Gastroesophageal sphincter (tissue), 4 donors: ENCODE results near the gene PSD4. TPM values are rescaled to one million over a fixed set of nuclear protein-coding genes. Genes with fewer than 3 reads are reported as not detected.

ENCODE experiments used
- ATAC-seq: fragments of 150-250 bp; one replicate; pipeline ENCODE4 v1.9.1; 2016; ENCODE audit warnings: mild to moderate bottlenecking, moderate library complexity
- H3K27ac ChIP-seq, 4 donors: fragments of 200-600 bp; sonication (generic) in 3 of 4; 1 replicate in 3 of 4; 2 replicates in 1 of 4; pipeline ENCODE4 v1.5.1; 2016 to 2019
- H3K27me3 ChIP-seq: fragments of 200-600 bp; sonication (generic); one replicate; pipeline ENCODE4 v1.5.1; 2019
- H3K36me3 ChIP-seq, 2 donors: fragments of 200-600 bp; sonication (generic); one replicate each; pipeline ENCODE4 v1.5.1; 2019; ENCODE audit warnings: control low read depth in 1 of 2
- H3K4me1 ChIP-seq, 3 donors: fragments of 200-600 bp; sonication (generic); 1 replicate in 2 of 3; 2 replicates in 1 of 3; pipeline ENCODE4 v1.5.1; 2016 to 2019; ENCODE audit warnings: control low read depth in 2 of 3
- H3K4me3 ChIP-seq, 2 donors: fragments of 200-600 bp; sonication (generic); one replicate each; pipeline ENCODE4 v1.5.1; 2019; ENCODE audit warnings: mild to moderate bottlenecking in 1 of 2, moderate library complexity in 1 of 2
- H3K9me3 ChIP-seq, 3 donors: fragments of 200-600 bp; sonication (generic); one replicate each; pipeline ENCODE4 v1.5.1; 2017 to 2019; ENCODE audit warnings: control low read depth in 2 of 3
- CTCF ChIP-seq, 4 experiments: fragments of 200-600 bp in 2 of 4; fragments of 450-650 bp in 2 of 4; sonication (generic) in 1 of 4; IDR thresholded peaks; one replicate each; pipeline ENCODE4 v1.5.1; 2017 to 2019; ENCODE audit warnings: antibody characterized with exemption in 4 of 4, mild to moderate bottlenecking in 2 of 4, moderate library complexity in 2 of 4
- EP300 ChIP-seq: sonication (generic); formaldehyde crosslinking; IDR thresholded peaks from one replicate; pipeline ENCODE4 v1.6.1; 2017; ENCODE audit warnings: antibody characterized with exemption, mild to moderate bottlenecking
- POLR2A ChIP-seq, 2 donors: fragments of 450-650 bp; IDR thresholded peaks; one replicate each; pipeline ENCODE4 v1.6.1; 2017; ENCODE audit warnings: antibody characterized with exemption in 2 of 2, mild to moderate bottlenecking in 2 of 2, moderate library complexity in 1 of 2
- POLR2AphosphoS5 ChIP-seq: sonication (generic); formaldehyde crosslinking; IDR thresholded peaks from one replicate; pipeline ENCODE4 v1.6.1; 2017; ENCODE audit warnings: antibody characterized with exemption
- WGBS, 2 donors: methylation state at CpG; one replicate each; pipeline ENCODE4 v1.1.5; 2018; ENCODE audit warnings: low coverage in 1 of 2; 5-methylcytosine and 5-hydroxymethylcytosine counted together
- total RNA-seq, 4 donors: library from RNA; depleted of rRNA; stranded (reverse); fragments of >200 nt; gene quantifications; one replicate each; pipeline ENCODE4 v1.1.0, GENCODE V29; 2016

Gene PSD4
- total RNA-seq, 4 donors from 2014 or later, result 3.0 to 4.4 (median 3.6) TPM

- TF ChIP-seq EP300, result no peak
- Histone ChIP-seq H3K27ac (no peak overlapping the region), H3K27me3 (no peaks in the 10 kb centered on the region), H3K4me3 (no peak overlapping the region), H3K4me1 (no peaks in the 10 kb centered on the region), H3K36me3 (no peaks in the 10 kb centered on the region), H3K9me3 (no peaks in the 10 kb centered on the region)
- 66 to 80% methylated on average over 3 to 6 of the region's 6 CpGs for WGBS, 2 donors
- no peak for ATAC-seq
Observed at GRCh38 chr2:113187771-113188170, 14.0 kb downstream of the PSD4 start.

- H3K4me1 ChIP-seq, result no peaks in the 10 kb centered on the region
- 13 to 83% methylated on average over 1 of the region's 1 CpG for WGBS, 2 donors
- no peak overlapping the region for H3K27ac ChIP-seq
- ATAC-seq, result no peak
- no peak for TF ChIP-seq EP300
- no peak for TF ChIP-seq POLR2A (IDR thresholded peaks at IDR 0.05)
- no peak for TF ChIP-seq POLR2AphosphoS5
- no peak for TF ChIP-seq CTCF (IDR thresholded peaks at IDR 0.05)
- no peak overlapping the region for H3K4me3 ChIP-seq
- H3K27me3 ChIP-seq, result no peaks in the 10 kb centered on the region
- H3K36me3 ChIP-seq, result no peaks in the 10 kb centered on the region
- no peaks in the 10 kb centered on the region for H3K9me3 ChIP-seq
Observed at GRCh38 chr2:113190871-113191270, 17.1 kb downstream of the PSD4 start.

GRCh38 chr2:113192459-113193100 lies 18.8 kb downstream of the PSD4 start:
- no peak overlapping the region for H3K27ac ChIP-seq
- H3K9me3 ChIP-seq, result no peaks in the 10 kb centered on the region
- no peaks in the 10 kb centered on the region for H3K27me3 ChIP-seq
- H3K4me1 ChIP-seq, result no peaks in the 10 kb centered on the region
- no peak overlapping the region for H3K4me3 ChIP-seq
- WGBS, 2 donors, result 38 to 67% methylated on average over 1 to 3 of the region's 7 CpGs
- no peak for ATAC-seq
- TF ChIP-seq POLR2AphosphoS5 (no peak), CTCF (IDR thresholded peaks at IDR 0.05) (no peak), EP300 (no peak), POLR2A (IDR thresholded peaks at IDR 0.05) (no peak)
- H3K36me3 ChIP-seq, result no peaks in the 10 kb centered on the region

- Histone ChIP-seq H3K27me3 (no peaks in the 10 kb centered on the region), H3K4me3 (no peak overlapping the region), H3K4me1 (peaks cover 0 to 18% (median 5%) of the 10 kb centered on the region in 3 donors), H3K27ac (no peak overlapping the region), H3K9me3 (no peaks in the 10 kb centered on the region), H3K36me3 (no peaks in the 10 kb centered on the region)
- no peak for TF ChIP-seq CTCF (IDR thresholded peaks at IDR 0.05)
- TF ChIP-seq POLR2A (IDR thresholded peaks at IDR 0.05), result no peak
- TF ChIP-seq POLR2AphosphoS5, result no peak
- no peak for TF ChIP-seq EP300
- no peak for ATAC-seq
- WGBS, 2 donors, result 86% methylated on average over 8 of the region's 11 CpGs; no CpG with 5 or more reads in 1 of the 2 donors
Observed at GRCh38 chr2:113195923-113196501, 22.2 kb downstream of the PSD4 start.

GRCh38 chr2:113196839-113197238 lies 23.1 kb downstream of the PSD4 start:
- Histone ChIP-seq H3K4me3 (no peak overlapping the region), H3K27me3 (no peaks in the 10 kb centered on the region), H3K36me3 (no peaks in the 10 kb centered on the region), H3K4me1 (peaks cover 0 to 18% (median 5%) of the 10 kb centered on the region in 3 donors), H3K27ac (no peak overlapping the region), H3K9me3 (no peaks in the 10 kb centered on the region)
- WGBS, 2 donors, result 100% methylated on average over 1 of the region's 4 CpGs
- ATAC-seq, result no peak
- no peak for TF ChIP-seq POLR2A (IDR thresholded peaks at IDR 0.05)
